Natural killer cell (primary cell): ENCODE data around the gene BRD4. TPM values are rescaled to one million over a fixed set of nuclear protein-coding genes. Genes with fewer than 3 reads are reported as not detected.
"Not testable (repeated sequence)": the region's sequence is repeated elsewhere in the genome, so short reads cannot be mapped to it uniquely, and the experiment has no call there.

Experiments used
- ATAC-seq, 3 donors: fragments of 150-1000 bp in 2 of 3; fragments of 200-7000 bp in 1 of 3; cut with Tn5 transposase; 1 replicate in 1 of 3; 2 replicates in 2 of 3; pipeline ENCODE4 v1.10.0; 2021; ENCODE audit warnings: mild to moderate bottlenecking in 2 of 3, moderate library complexity in 2 of 3
- DNase-seq, 2 donors: peaks; one replicate each; pipeline versions ENCODE4 v3.0.0 to v3.0.0-alpha.2; 2013 to 2021; ENCODE audit warnings: mixed read lengths in 1 of 2
- H3K27ac ChIP-seq: one replicate; pipeline ENCODE4 v1.5.1; 2013; ENCODE audit warnings: mild to moderate bottlenecking, low read length
- H3K27me3 ChIP-seq: one replicate; pipeline ENCODE4 v1.6.1; 2013; ENCODE audit warnings: low read length; ENCODE audit not compliant: control insufficient read depth, insufficient read depth
- H3K36me3 ChIP-seq: one replicate; pipeline ENCODE4 v1.6.1; 2013; ENCODE audit warnings: low read length; ENCODE audit not compliant: control insufficient read depth, insufficient read depth
- H3K4me1 ChIP-seq: one replicate; pipeline ENCODE4 v1.6.1; 2013; ENCODE audit warnings: low read length; ENCODE audit not compliant: control insufficient read depth, insufficient read depth
- H3K4me3 ChIP-seq: one replicate; pipeline ENCODE4 v1.5.1; 2013; ENCODE audit warnings: low read length
- H3K9me3 ChIP-seq: one replicate; pipeline ENCODE4 v1.6.1; 2013; ENCODE audit warnings: low read length; ENCODE audit not compliant: control insufficient read depth, insufficient read depth
- H3K27ac Mint-ChIP-seq, 2 donors: one replicate each; pipeline ENCODE4 v1.8.0; 2022; ENCODE audit warnings: mild to moderate bottlenecking in 2 of 2, mixed read lengths in 2 of 2, moderate library complexity in 1 of 2
- H3K27me3 Mint-ChIP-seq, 2 donors: one replicate each; pipeline ENCODE4 v1.8.0; 2022; ENCODE audit warnings: low read depth in 2 of 2, mixed read lengths in 2 of 2
- H3K36me3 Mint-ChIP-seq: one replicate; pipeline ENCODE4 v1.8.0; 2022; ENCODE audit warnings: mixed read lengths
- H3K4me1 Mint-ChIP-seq, 2 donors: one replicate each; pipeline ENCODE4 v1.8.0; 2022; ENCODE audit warnings: mixed read lengths in 2 of 2
- H3K4me3 Mint-ChIP-seq: one replicate; pipeline ENCODE4 v1.8.0; 2022; ENCODE audit warnings: mild to moderate bottlenecking, moderate library complexity, mixed read lengths
- H3K9me3 Mint-ChIP-seq, 2 donors: one replicate each; pipeline ENCODE4 v1.8.0; 2022; ENCODE audit warnings: mixed read lengths in 2 of 2
- CTCF ChIP-seq: fragments of 200-600 bp; IDR thresholded peaks from one replicate; pipeline ENCODE4 v1.8.0; 2022; ENCODE audit warnings: antibody characterized with exemption
- WGBS: methylation state at CpG from one replicate; pipeline ENCODE4 v1.1.7; 2013; ENCODE audit warnings: missing lambda C conversion rate; ENCODE audit not compliant: insufficient coverage; 5-methylcytosine and 5-hydroxymethylcytosine counted together
- intact Hi-C: fragments of 100-400 bp; cut with micrococcal nuclease; formaldehyde crosslinking; loops from one replicate; pipeline ENCODE4 v1.14.2; 2022
- total RNA-seq, 4 donors: library from RNA; stranded (reverse); fragments of 120-200 nt in 1 of 4; gene quantifications; one replicate each; pipeline versions ENCODE4 v1.2.3 to v1.2.4, GENCODE V29; 2013 to 2022

The BRD4 gene
- total RNA-seq, 3 donors from 2014 or later (not counting 1 experiment from before 2014, with no cell fraction given), result 91.9 to 116 (median 98.3) TPM

DNA sequence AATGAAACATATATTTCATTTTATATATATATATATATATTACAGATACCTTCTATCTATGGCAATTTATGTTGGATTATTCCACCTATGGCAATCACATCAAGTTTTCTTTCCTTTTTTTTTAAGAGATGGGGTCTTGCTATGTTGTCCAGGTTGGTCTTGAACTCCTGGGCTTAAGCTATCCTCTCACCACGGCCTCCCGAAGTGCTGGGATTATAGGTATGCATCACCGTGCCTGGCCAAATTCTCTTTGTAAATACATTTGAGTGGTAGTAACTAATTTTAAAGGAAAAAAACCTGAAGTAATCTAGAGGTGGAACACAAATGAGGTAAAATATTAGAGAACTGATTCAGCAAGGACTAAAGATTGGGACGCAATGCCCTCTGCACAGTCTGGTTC is 21.6 kb upstream of the BRD4 start:
- 83% methylated on average over 3 of the region's 4 CpGs for WGBS
- H3K4me1 ChIP-seq, result no peaks in the 10 kb centered on the region
- no peak for TF ChIP-seq CTCF
- H3K4me3 ChIP-seq, result no peak overlapping the region
- intact Hi-C loops, result no loop called here
- Mint-ChIP-seq H3K4me3 (no peak overlapping the region), H3K27ac (no peak overlapping the region), H3K4me1 (peaks cover 0 to 3% of the 10 kb centered on the region in 2 donors), H3K9me3 (no peaks in the 10 kb centered on the region), H3K27me3 (no peaks in the 10 kb centered on the region), H3K36me3 (peaks cover 6% of the 10 kb centered on the region)
- peaks cover 40% of the 10 kb centered on the region for H3K36me3 ChIP-seq
- no peaks in the 10 kb centered on the region for H3K27me3 ChIP-seq
- no peak overlapping the region for H3K27ac ChIP-seq
- H3K9me3 ChIP-seq, result no peaks in the 10 kb centered on the region
- no peak for DNase-seq
- no peak for ATAC-seq

DNA sequence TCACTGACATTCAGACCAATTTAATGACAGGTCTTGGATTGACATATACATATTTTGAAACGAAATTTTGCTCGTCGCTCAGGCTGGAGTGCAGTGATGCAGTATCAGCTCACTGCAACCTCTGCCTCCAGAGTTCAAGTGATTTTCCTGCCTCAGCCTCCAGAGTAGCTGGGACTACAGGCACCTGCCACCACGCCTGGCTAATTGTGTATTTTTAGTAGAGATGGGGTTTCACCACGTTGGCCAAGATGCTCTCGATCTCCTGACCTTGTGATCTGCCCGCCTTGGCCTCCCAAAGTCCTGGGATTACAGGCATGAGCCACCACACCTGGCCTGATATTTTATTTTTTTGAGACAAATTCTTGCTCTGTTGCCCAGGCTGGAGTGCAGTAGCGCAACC is 20.2 kb upstream of the BRD4 start:
- H3K27me3 ChIP-seq, intact Hi-C loops, ATAC-seq, H3K27me3 Mint-ChIP-seq, H3K9me3 Mint-ChIP-seq, H3K4me3 Mint-ChIP-seq, H3K36me3 Mint-ChIP-seq, H3K4me1 Mint-ChIP-seq, H3K27ac Mint-ChIP-seq, H3K9me3 ChIP-seq, H3K4me1 ChIP-seq, H3K4me3 ChIP-seq, DNase-seq, H3K27ac ChIP-seq: not testable (repeated sequence)
- H3K36me3 ChIP-seq, result peaks cover 26% of the 10 kb centered on the region
- 89% methylated on average over 8 of the region's 8 CpGs for WGBS

- H3K4me3 ChIP-seq, result not testable (repeated sequence)
Measured at GRCh38 chr19:15341328-15341727, 9.0 kb upstream of the BRD4 start.

DNA sequence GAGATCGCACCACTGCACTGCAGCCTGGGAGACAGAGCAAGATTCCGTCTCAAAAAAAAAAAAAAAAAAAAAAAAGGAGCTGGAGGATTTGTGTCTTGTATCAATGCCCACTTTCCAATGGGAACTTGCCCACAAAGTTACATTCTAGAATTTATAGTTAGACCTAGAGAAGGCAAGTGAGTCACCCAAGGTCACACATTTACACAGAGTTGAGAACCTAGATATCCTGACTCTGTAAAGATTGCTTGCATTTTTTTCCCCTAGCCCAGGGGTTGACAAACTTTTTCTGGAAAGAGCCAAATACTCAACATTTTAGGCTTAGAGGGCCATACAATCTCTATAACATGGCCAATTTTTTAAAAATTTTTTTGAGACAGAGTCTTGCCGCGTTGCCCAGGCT is 7.7 kb upstream of the BRD4 start:
- Histone ChIP-seq H3K27ac (no peak overlapping the region), H3K9me3 (no peaks in the 10 kb centered on the region), H3K36me3 (no peaks in the 10 kb centered on the region), H3K4me3 (no peak overlapping the region), H3K27me3 (no peaks in the 10 kb centered on the region), H3K4me1 (no peaks in the 10 kb centered on the region)
- Mint-ChIP-seq H3K36me3 (no peaks in the 10 kb centered on the region), H3K27me3 (no peaks in the 10 kb centered on the region), H3K27ac (no peak overlapping the region), H3K4me3 (no peak overlapping the region), H3K9me3 (no peaks in the 10 kb centered on the region), H3K4me1 (no peaks in the 10 kb centered on the region)
- WGBS, result 98% methylated on average over 3 of the region's 4 CpGs
- intact Hi-C loops, result no loop called here
- no peak for TF ChIP-seq CTCF
- DNase-seq (no peak), ATAC-seq (no peak)

More at GRCh38 chr19:15341328-15341727, 9.0 kb upstream of the BRD4 start:
- 100% methylated on average over 10 of the region's 11 CpGs for WGBS
- H3K36me3 Mint-ChIP-seq, ATAC-seq, H3K4me1 ChIP-seq, intact Hi-C loops, H3K36me3 ChIP-seq, H3K27ac ChIP-seq, H3K27me3 ChIP-seq, H3K4me1 Mint-ChIP-seq, H3K27me3 Mint-ChIP-seq, H3K27ac Mint-ChIP-seq, H3K9me3 Mint-ChIP-seq, DNase-seq, H3K9me3 ChIP-seq, H3K4me3 Mint-ChIP-seq: not testable (repeated sequence)

DNA sequence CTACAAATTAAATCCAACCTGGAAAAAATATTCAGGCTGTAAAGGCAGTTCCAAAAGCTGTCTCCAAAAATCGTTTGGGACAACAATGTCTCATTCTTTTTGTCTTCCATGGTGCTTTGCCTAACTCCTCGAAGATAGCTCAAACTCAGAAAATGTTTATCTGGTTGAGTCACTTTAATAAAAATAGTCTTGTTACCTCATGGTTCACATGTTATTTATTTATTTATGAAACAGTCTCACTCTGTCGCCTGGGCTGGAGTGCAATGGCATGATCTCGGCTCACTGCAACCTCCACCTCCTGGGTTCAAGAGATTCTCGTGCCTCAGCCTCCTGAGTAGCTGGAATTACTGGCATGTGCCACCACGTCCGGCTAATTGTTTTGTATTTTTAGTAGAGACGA is 4.9 kb upstream of the BRD4 start:
- Mint-ChIP-seq H3K36me3 (no peaks in the 10 kb centered on the region), H3K27ac (no peak overlapping the region), H3K9me3 (no peaks in the 10 kb centered on the region), H3K4me3 (no peak overlapping the region), H3K4me1 (peaks cover 6 to 7% of the 10 kb centered on the region in 2 donors), H3K27me3 (no peaks in the 10 kb centered on the region)
- no peaks in the 10 kb centered on the region for H3K36me3 ChIP-seq
- 98% methylated on average over 8 of the region's 8 CpGs for WGBS
- DNase-seq (no peak), ATAC-seq (no peak)
- H3K27ac ChIP-seq, result no peak overlapping the region
- intact Hi-C loops, result no loop called here
- H3K4me1 ChIP-seq, result peaks cover 16% of the 10 kb centered on the region
- no peak overlapping the region for H3K4me3 ChIP-seq
- H3K9me3 ChIP-seq, result no peaks in the 10 kb centered on the region
- no peak for TF ChIP-seq CTCF
- no peaks in the 10 kb centered on the region for H3K27me3 ChIP-seq

DNA sequence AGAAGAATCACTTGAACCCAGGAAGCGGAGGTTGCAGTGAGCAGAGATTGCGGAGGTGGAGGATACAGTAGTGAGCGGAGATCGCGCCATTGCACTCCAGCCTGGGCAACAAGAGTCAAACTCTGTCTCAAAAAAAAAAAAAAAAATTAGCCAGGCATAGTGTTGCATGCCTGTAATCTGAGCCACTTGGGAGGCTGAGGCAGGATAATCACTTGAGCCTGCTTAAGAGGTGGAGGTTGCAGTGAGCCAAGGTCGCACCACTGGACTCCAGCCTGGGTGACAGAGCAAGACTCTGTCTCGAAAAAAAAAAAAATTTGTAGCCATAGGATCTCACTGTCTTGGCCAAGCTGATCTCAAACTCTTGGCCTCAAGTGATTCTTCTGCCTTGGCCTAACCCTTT is 3.7 kb upstream of the BRD4 start:
- H3K36me3 ChIP-seq, H3K9me3 ChIP-seq, ATAC-seq, H3K4me3 Mint-ChIP-seq, H3K9me3 Mint-ChIP-seq, H3K27ac Mint-ChIP-seq, H3K27ac ChIP-seq, H3K4me3 ChIP-seq, intact Hi-C loops, H3K36me3 Mint-ChIP-seq, H3K27me3 ChIP-seq, DNase-seq, H3K27me3 Mint-ChIP-seq: not testable (repeated sequence)
- WGBS, result 91% methylated on average over 7 of the region's 7 CpGs
- H3K4me1 Mint-ChIP-seq, result peaks cover 9 to 11% of the 10 kb centered on the region in 2 donors
- peaks cover 20% of the 10 kb centered on the region for H3K4me1 ChIP-seq
